HL-60/S4 treated with phorbol 12-myristate 13-acetate at 8.2 ng/mL for 4 days and 3 days (cell line): ENCODE data around the gene RAPGEF3.

ENCODE experiments used
- in situ Hi-C: fragments of 300-500 bp; cut with MboI; formaldehyde crosslinking; loops from 2 replicates; pipeline ENCODE4 v1.15.0; 2022; ENCODE audit warnings: low sequenced_read_pairs

The RAPGEF3 gene

GRCh38 chr12:47707905-47708543 is 50.7 kb downstream of the RAPGEF3 start:
- in situ Hi-C loops: no loop called here

GRCh38 chr12:47707355-47707754 is 51.3 kb downstream of the RAPGEF3 start:
- in situ Hi-C loops: no loop called here

GRCh38 chr12:47705566-47706425 is 52.9 kb downstream of the RAPGEF3 start, which contains the start of gene RPAP3:
TSS of gene RPAP3 (minus strand) at chr12:47706030. CDS start at chr12:47702840, 3,190 bp downstream.
- in situ Hi-C loops: no loop called here

GRCh38 chr12:47705229-47705565 is 53.5 kb downstream of the RAPGEF3 start:
- in situ Hi-C loops: no loop called here

GRCh38 chr12:47704719-47705118 is 54.0 kb downstream of the RAPGEF3 start:
- in situ Hi-C loops: no loop called here

- in situ Hi-C loops: no loop called here
These were observed 58.4 kb downstream of the RAPGEF3 start for GRCh38 chr12:47700263-47700662.

GRCh38 chr12:47698631-47699030 is 60.0 kb downstream of the RAPGEF3 start:
- in situ Hi-C loops: no loop called here

- in situ Hi-C loops: no loop called here
These were observed 60.6 kb downstream of the RAPGEF3 start for GRCh38 chr12:47698055-47698454.

- in situ Hi-C loops: no loop called here
These were observed 69.5 kb downstream of the RAPGEF3 start for GRCh38 chr12:47689215-47689614.

- in situ Hi-C loops: no loop called here
These were observed 71.0 kb downstream of the RAPGEF3 start for GRCh38 chr12:47687636-47688035.

- in situ Hi-C loops: no loop called here
These were observed 71.9 kb downstream of the RAPGEF3 start for GRCh38 chr12:47686645-47687240.
